ENCODE measurements around the gene STK24. TPM values are rescaled to one million over a fixed set of nuclear protein-coding genes. Genes with fewer than 3 reads are reported as not detected.
A peak's percentile ranks its signal among the peaks of the same experiment; 100 is the strongest.

STK24 gene
- total RNA-seq, 2 donors from 2014 or later = 55.8 to 63.2 TPM

DNA sequence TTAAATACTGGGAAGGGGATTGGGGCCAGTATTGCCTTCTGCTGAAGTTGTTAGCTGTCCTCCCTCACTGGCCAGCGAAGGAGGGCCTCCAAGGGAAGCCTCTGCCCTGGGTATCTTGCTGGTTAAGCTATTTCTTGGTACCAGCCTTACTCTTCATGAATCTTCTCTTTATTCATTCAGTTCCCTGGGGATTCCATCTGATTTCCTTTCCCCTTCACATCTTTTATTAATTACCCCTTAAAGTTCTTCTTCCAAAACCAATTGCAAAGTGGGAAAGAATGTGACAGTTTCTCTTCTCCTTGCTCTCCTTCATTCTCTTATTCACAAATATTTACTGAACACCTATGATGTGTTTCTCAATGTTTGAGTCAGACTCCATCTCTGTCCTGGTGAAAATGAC lies 36.7 kb upstream of the STK24 start:
- no peak overlapping the region for H3K27ac ChIP-seq
- TF ChIP-seq, protein P1, sequence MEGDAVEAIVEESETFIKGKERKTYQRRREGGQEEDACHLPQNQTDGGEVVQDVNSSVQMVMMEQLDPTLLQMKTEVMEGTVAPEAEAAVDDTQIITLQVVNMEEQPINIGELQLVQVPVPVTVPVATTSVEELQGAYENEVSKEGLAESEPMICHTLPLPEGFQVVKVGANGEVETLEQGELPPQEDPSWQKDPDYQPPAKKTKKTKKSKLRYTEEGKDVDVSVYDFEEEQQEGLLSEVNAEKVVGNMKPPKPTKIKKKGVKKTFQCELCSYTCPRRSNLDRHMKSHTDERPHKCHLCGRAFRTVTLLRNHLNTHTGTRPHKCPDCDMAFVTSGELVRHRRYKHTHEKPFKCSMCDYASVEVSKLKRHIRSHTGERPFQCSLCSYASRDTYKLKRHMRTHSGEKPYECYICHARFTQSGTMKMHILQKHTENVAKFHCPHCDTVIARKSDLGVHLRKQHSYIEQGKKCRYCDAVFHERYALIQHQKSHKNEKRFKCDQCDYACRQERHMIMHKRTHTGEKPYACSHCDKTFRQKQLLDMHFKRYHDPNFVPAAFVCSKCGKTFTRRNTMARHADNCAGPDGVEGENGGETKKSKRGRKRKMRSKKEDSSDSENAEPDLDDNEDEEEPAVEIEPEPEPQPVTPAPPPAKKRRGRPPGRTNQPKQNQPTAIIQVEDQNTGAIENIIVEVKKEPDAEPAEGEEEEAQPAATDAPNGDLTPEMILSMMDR (IDR thresholded peaks at IDR 0.05) = no peak
- no peaks in the 10 kb centered on the region for H3K9me3 ChIP-seq
- no peaks in the 10 kb centered on the region for H3K27me3 ChIP-seq
- no peak overlapping the region for H3K4me3 ChIP-seq
- no peak for DNase-seq (ENCODE audit: low spot score)
- no peaks in the 10 kb centered on the region for H3K4me1 ChIP-seq
- no peaks in the 10 kb centered on the region for H3K36me3 ChIP-seq

DNA sequence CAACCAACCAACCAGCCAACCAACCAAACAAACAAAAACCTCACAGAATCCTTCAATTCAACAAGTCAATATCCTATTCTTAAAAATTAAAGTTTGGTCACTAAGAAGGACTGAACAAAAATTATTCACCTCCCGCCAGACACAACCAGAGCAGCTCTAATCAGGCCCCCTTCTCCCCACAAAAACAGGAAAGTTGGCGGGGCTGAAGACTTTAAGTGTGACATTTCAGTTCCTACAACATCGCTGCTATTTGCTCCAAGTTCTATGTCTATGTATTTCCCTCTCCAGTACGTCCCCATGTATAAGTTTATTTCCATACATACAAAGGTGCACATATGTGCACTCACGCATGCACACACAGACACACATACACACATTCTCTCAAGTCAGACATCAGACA lies 32.8 kb upstream of the STK24 start:
- H3K4me1 ChIP-seq = no peaks in the 10 kb centered on the region
- no peak for DNase-seq (ENCODE audit: low spot score)
- no peak overlapping the region for H3K27ac ChIP-seq
- no peaks in the 10 kb centered on the region for H3K27me3 ChIP-seq
- H3K9me3 ChIP-seq = no peaks in the 10 kb centered on the region
- TF ChIP-seq, protein P1 (IDR thresholded peaks at IDR 0.05) = no peak
- H3K4me3 ChIP-seq = no peak overlapping the region
- no peaks in the 10 kb centered on the region for H3K36me3 ChIP-seq

DNA sequence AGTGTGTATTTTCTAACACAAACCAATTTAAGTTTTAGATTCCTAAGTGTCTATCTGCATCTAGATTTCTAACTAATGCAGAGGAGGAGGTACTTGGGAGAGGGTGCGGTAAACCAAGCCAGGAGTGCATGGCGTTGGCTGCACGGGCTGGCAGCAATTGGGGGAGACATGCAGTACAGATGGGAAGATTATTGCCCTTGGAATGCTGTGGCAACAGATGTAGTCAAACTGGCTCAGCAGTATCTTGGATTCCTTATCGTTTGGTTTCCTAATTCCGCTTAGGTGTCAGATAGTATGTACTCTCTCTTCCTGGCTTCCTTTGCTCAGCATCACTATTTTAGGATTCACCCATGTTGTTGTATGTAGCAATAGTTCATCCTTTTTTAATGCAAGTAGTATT lies 29.4 kb upstream of the STK24 start:
- Histone ChIP-seq H3K9me3 (no peaks in the 10 kb centered on the region), H3K4me1 (no peaks in the 10 kb centered on the region), H3K27ac (peak overlapping the region in 1 of 2 donors; percentile 57), H3K27me3 (no peaks in the 10 kb centered on the region), H3K36me3 (no peaks in the 10 kb centered on the region), H3K4me3 (no peak overlapping the region)
- TF ChIP-seq, protein P1 (IDR thresholded peaks at IDR 0.05) = no peak
- no peak for DNase-seq (ENCODE audit: low spot score)

DNA sequence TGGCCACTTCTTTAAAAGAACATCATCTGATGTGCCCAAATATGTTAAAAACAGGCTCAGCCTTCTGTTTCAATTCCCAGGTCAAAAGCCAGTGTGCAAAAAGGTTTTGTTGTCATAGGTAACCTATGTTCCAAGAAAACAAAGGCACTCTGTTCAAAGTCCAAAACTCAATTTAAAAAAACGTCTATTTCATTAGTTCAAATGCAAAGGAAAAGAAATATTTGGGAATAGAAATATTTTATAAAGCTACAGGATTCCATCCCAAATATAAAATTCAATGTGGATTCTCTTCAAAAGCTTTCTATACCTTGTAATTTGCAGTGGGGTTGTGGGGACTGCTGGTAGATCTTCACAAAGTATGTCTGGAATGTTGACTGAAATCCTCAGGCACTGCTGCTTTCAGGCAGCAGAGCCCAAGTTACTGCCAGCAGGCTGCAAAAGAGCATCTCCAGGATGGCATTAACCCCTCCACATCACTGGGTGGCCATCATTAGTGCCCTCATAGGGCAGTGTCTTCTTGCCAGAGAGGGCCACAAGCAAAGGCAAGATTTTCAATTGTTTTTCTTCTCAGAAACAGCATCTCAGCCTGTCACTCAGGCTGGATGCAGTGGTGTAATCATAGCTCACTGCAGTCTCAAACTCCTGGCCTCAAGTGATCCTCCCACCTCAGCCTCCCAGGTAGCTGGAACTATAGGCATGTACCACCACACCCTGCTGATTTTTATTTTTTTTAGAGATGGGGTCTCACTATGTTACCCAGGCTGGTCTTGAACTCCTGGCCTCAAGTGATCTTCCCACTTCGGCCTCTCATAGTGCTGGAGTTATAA lies 22.8 kb upstream of the STK24 start:
- no peaks in the 10 kb centered on the region for H3K27me3 ChIP-seq
- no peak overlapping the region for H3K4me3 ChIP-seq
- no peaks in the 10 kb centered on the region for H3K36me3 ChIP-seq
- no peak overlapping the region for H3K27ac ChIP-seq
- DNase-seq (ENCODE audit: low spot score) = no peak
- H3K9me3 ChIP-seq = no peaks in the 10 kb centered on the region
- H3K4me1 ChIP-seq = no peaks in the 10 kb centered on the region
- TF ChIP-seq, protein P1 (IDR thresholded peaks at IDR 0.05) = no peak

DNA sequence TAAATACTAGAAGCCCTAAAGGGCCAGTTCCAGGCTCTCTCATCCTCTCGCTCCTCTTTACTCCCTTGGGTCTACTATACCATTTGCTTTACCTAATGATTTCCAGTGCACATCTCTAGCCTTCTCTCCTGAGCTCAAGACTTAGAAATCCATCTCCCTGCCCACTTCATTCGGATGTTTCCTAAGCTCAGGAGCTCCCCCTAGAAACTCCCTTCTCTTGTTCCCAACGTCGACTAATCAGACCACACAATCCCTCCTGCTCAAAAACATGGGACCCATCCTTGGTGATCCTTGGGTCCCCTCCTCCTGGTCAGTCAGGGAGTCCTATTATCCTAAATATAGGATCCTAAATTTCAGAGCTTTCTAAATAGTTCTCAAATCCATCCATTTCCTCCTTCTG lies 21.1 kb upstream of the STK24 start:
- DNase-seq (ENCODE audit: low spot score) = no peak
- TF ChIP-seq, protein P1 (IDR thresholded peaks at IDR 0.05) = no peak
- no peak overlapping the region for H3K27ac ChIP-seq
- H3K27me3 ChIP-seq = no peaks in the 10 kb centered on the region
- H3K4me1 ChIP-seq = no peaks in the 10 kb centered on the region
- no peaks in the 10 kb centered on the region for H3K9me3 ChIP-seq
- no peak overlapping the region for H3K4me3 ChIP-seq
- H3K36me3 ChIP-seq = no peaks in the 10 kb centered on the region

DNA sequence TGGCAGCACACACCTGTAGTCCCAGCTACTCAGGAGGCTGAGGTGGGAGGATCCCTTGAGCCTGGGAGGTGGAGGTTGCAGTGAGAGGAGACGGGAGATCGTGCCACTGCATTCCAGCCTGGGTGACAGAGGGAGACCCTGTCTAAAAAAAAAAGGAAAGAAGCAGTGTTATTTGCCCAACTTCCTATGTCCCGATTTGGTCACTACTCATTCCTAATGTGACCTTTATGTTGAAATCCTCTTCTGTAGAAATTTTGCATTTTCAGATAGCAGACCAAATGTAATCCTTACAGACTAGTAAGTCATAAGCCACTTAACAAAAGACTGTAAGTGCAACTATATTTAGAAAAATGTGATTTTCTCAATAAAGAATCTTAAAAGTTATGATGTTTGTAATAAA lies 18.2 kb upstream of the STK24 start:
- no peaks in the 10 kb centered on the region for H3K4me1 ChIP-seq
- DNase-seq (ENCODE audit: low spot score) = no peak
- no peak overlapping the region for H3K4me3 ChIP-seq
- H3K9me3 ChIP-seq = no peaks in the 10 kb centered on the region
- no peaks in the 10 kb centered on the region for H3K27me3 ChIP-seq
- no peaks in the 10 kb centered on the region for H3K36me3 ChIP-seq
- TF ChIP-seq, protein P1 (IDR thresholded peaks at IDR 0.05) = no peak
- H3K27ac ChIP-seq = no peak overlapping the region

Measured in right atrium auricular region (tissue), 2 donors.